Keratinocyte (primary cell): ENCODE results near the gene DESI1. TPM values are rescaled to one million over a fixed set of nuclear protein-coding genes. Genes with fewer than 3 reads are reported as not detected.

ENCODE experiments used
- DNase-seq: peaks from one replicate; pipeline ENCODE4 v3.0.0-alpha.2; 2011; ENCODE audit warnings: low read depth, missing footprints, low spot score
- FAIRE-seq: peaks from 2 replicates; lab custom pipeline; 2011; peaks lifted over from hg19 to GRCh38; lab: Jason Lieb, UNC
- H2AFZ ChIP-seq: 2 replicates; pipeline ENCODE4 v1.6.0; 2012; ENCODE audit warnings: low read length, control low read depth, inconsistent platforms; ENCODE audit not compliant: control insufficient read depth
- H3K27ac ChIP-seq: 2 replicates; pipeline ENCODE4 v1.5.1; 2011; ENCODE audit warnings: low read length; ENCODE audit not compliant: control insufficient read depth, insufficient read depth
- H3K27me3 ChIP-seq: 3 replicates; pipeline ENCODE4 v1.6.0; 2011; ENCODE audit warnings: low read length; ENCODE audit not compliant: control insufficient read depth, insufficient read depth; ENCODE audit errors: extremely low read depth
- H3K36me3 ChIP-seq, 2 experiments: 2 replicates in 1 of 2; 3 replicates in 1 of 2; pipeline ENCODE4 v1.5.1; 2011; ENCODE audit warnings: low read length in 2 of 2, mild to moderate bottlenecking in 1 of 2; ENCODE audit not compliant: control insufficient read depth in 2 of 2, insufficient read depth in 2 of 2; ENCODE audit errors: extremely low read depth in 1 of 2
- H3K4me1 ChIP-seq: 3 replicates; pipeline ENCODE4 v1.5.1; 2011; ENCODE audit warnings: low read length; ENCODE audit not compliant: control insufficient read depth, insufficient read depth; ENCODE audit errors: extremely low read depth
- H3K4me2 ChIP-seq: 3 replicates; pipeline ENCODE4 v1.6.0; 2011; ENCODE audit warnings: low read depth, low read length; ENCODE audit not compliant: control insufficient read depth, insufficient read depth; ENCODE audit errors: extremely low read depth
- H3K4me3 ChIP-seq, 3 experiments: fragments of 200-600 bp in 1 of 3; sonication (generic) in 1 of 3; 2 replicates in 2 of 3; 3 replicates in 1 of 3; pipeline ENCODE4 v1.5.1; 2011 to 2016; ENCODE audit warnings: low read length in 3 of 3, mild to moderate bottlenecking in 3 of 3, control low read depth in 2 of 3, inconsistent platforms in 1 of 3, low read depth in 1 of 3, mixed read lengths in 1 of 3, mixed run types in 1 of 3, moderate library complexity in 1 of 3; ENCODE audit not compliant: control insufficient read depth in 2 of 3, insufficient read depth in 2 of 3; ENCODE audit errors: extremely low read depth in 1 of 3
- H3K79me2 ChIP-seq: 2 replicates; pipeline ENCODE4 v1.6.0; 2012; ENCODE audit warnings: low read length; ENCODE audit not compliant: control insufficient read depth, insufficient read depth
- H3K9ac ChIP-seq: 3 replicates; pipeline ENCODE4 v1.6.0; 2011; ENCODE audit warnings: low read length; ENCODE audit not compliant: control insufficient read depth, insufficient read depth; ENCODE audit errors: extremely low read depth
- H3K9me1 ChIP-seq: 3 replicates; pipeline ENCODE4 v1.6.0; 2011; ENCODE audit warnings: low read length; ENCODE audit not compliant: control insufficient read depth, insufficient read depth; ENCODE audit errors: extremely low read depth
- H3K9me3 ChIP-seq: 2 replicates; pipeline ENCODE4 v1.5.1; 2012; ENCODE audit warnings: low read depth, low read length; ENCODE audit not compliant: control insufficient read depth
- H4K20me1 ChIP-seq: 3 replicates; pipeline ENCODE4 v1.6.0; 2011; ENCODE audit warnings: low read length; ENCODE audit not compliant: control insufficient read depth, insufficient read depth; ENCODE audit errors: extremely low read depth
- CTCF ChIP-seq, 3 experiments: IDR thresholded peaks in 1 of 3; conservative IDR thresholded peaks in 1 of 3; optimal IDR thresholded peaks in 1 of 3; 2 replicates in 2 of 3; 3 replicates in 1 of 3; pipeline versions ENCODE3 to v1.5.1; 2011; ENCODE audit warnings: low read length in 3 of 3, mild to moderate bottlenecking in 3 of 3, moderate library complexity in 2 of 3, control low read depth in 1 of 3, inconsistent platforms in 1 of 3; ENCODE audit not compliant: insufficient read depth in 2 of 3; ENCODE audit errors: extremely low read depth in 1 of 3
- EZH2 ChIP-seq: IDR thresholded peaks from one replicate; pipeline ENCODE4 v1.6.1; 2012; ENCODE audit warnings: inconsistent platforms, mild to moderate bottlenecking, low read length, moderate library complexity
- dilution Hi-C: fragments of 300-500 bp; cut with MboI; formaldehyde crosslinking; loops from one replicate; pipeline ENCODE4 v1.7.0; 2020; ENCODE audit warnings: low sequenced_read_pairs; ENCODE audit not compliant: extremely low pct_ligation_motif_present
- polyA plus RNA-seq, 5 experiments: library from polyadenylated mRNA; depleted of rRNA in 3 of 5; stranded (reverse) in 3 of 5; stranded (forward) in 1 of 5; unstranded in 1 of 5; fragments of >200 nt; gene quantifications; 1 replicate in 1 of 5; 2 replicates in 3 of 5; 3 replicates in 1 of 5; pipeline versions ENCODE4 v1.2.1 to v1.2.3, GENCODE V29; 2011 to 2012; ENCODE audit warnings: missing spikeins in 2 of 5, low read depth in 1 of 5, low replicate concordance in 1 of 5

Gene DESI1
- polyA plus RNA-seq, 1 donor (not counting 4 experiments of a cell fraction or from before 2014, with no cell fraction given), result 32.8 TPM

GRCh38 chr22:41661713-41662112, 40.9 kb upstream of the DESI1 start:
- H3K4me1 ChIP-seq, result peaks cover 11% of the 10 kb centered on the region
- no peak overlapping the region for H3K4me2 ChIP-seq
- no peaks in the 10 kb centered on the region for H4K20me1 ChIP-seq
- no peaks in the 10 kb centered on the region for H3K27me3 ChIP-seq
- DNase-seq, result no peak
- H3K27ac ChIP-seq, result no peak overlapping the region
- H2AFZ ChIP-seq, result no peak overlapping the region
- H3K4me3 ChIP-seq, result no peak overlapping the region
- dilution Hi-C loops, result no loop called here
- peaks cover 34 to 58% of the 10 kb centered on the region in 2 experiments for H3K36me3 ChIP-seq
- no peak for FAIRE-seq
- H3K9me3 ChIP-seq, result no peaks in the 10 kb centered on the region
- no peaks in the 10 kb centered on the region for H3K9me1 ChIP-seq
- H3K79me2 ChIP-seq, result peaks cover 1% of the 10 kb centered on the region
- TF ChIP-seq CTCF (optimal IDR thresholded peaks at IDR 0.05 in 1 of 3, IDR thresholded peaks at IDR 0.05 in 1 of 3, conservative IDR thresholded peaks at IDR 0.05 in 1 of 3; ENCODE audit: extremely low read depth in 1 of 3, insufficient read depth in 2 of 3, low read length in 3 of 3) (no peak), EZH2 (no peak)
- H3K9ac ChIP-seq, result no peak overlapping the region

GRCh38 chr22:41661088-41661487, 40.2 kb upstream of the DESI1 start:
- no peak overlapping the region for H3K27ac ChIP-seq
- FAIRE-seq (no peak), DNase-seq (no peak)
- H3K4me2 ChIP-seq, result no peak overlapping the region
- peaks cover 11% of the 10 kb centered on the region for H3K4me1 ChIP-seq
- no peak for TF ChIP-seq CTCF (optimal IDR thresholded peaks at IDR 0.05 in 1 of 3, IDR thresholded peaks at IDR 0.05 in 1 of 3, conservative IDR thresholded peaks at IDR 0.05 in 1 of 3; ENCODE audit: extremely low read depth in 1 of 3, insufficient read depth in 2 of 3, low read length in 3 of 3)
- TF ChIP-seq EZH2, result no peak
- H3K27me3 ChIP-seq, result no peaks in the 10 kb centered on the region
- H4K20me1 ChIP-seq, result no peaks in the 10 kb centered on the region
- H3K4me3 ChIP-seq, result no peak overlapping the region
- no peaks in the 10 kb centered on the region for H3K9me3 ChIP-seq
- no peak overlapping the region for H2AFZ ChIP-seq
- H3K79me2 ChIP-seq, result peaks cover 1% of the 10 kb centered on the region
- no peaks in the 10 kb centered on the region for H3K9me1 ChIP-seq
- peaks cover 37 to 62% of the 10 kb centered on the region in 2 experiments for H3K36me3 ChIP-seq
- dilution Hi-C loops, result no loop called here
- H3K9ac ChIP-seq, result no peak overlapping the region
